HepG2 (cell line): Measurements from ENCODE around the gene GPR183. TPM values are rescaled to one million over a fixed set of nuclear protein-coding genes. Genes with fewer than 3 reads are reported as not detected.

Source experiments
- ATAC-seq: fragments of 200-7000 bp; cut with Tn5 transposase; 3 replicates; pipeline ENCODE4 v1.9.1; 2020; ENCODE audit warnings: mild to moderate bottlenecking, moderate library complexity
- BruUV-seq: library from RNA; stranded (reverse); fragments of 400-500 nt; replicated peaks from 2 replicates; lab custom pipeline; 2021; lab: Mats Ljungman, UMichigan
- CTCF ChIA-PET: fragments of 300-600 bp; formaldehyde crosslinking; extraction: SDS; loops from one replicate; lab custom pipeline; 2021; ENCODE audit warnings: low total read pairs, inconsistent platforms, low intra/inter-chr PET ratio; lab: Yijun Ruan, JAX
- POLR2A ChIA-PET: fragments of 350-600 bp; sonication (Branson Sonifier 250); formaldehyde crosslinking; loops from one replicate; lab custom pipeline; 2020; ENCODE audit warnings: antibody characterized with exemption, inconsistent platforms; lab: Yijun Ruan, JAX
- DNase-seq: peaks from one replicate; pipeline ENCODE4 v3.0.0-alpha.2; 2015; ENCODE audit warnings: low spot score
- FAIRE-seq: peaks from 3 replicates; lab custom pipeline; 2011; peaks lifted over from hg19 to GRCh38; lab: Jason Lieb, UNC
- H2AFZ ChIP-seq: one replicate; pipeline ENCODE4 v1.6.1; 2011; ENCODE audit warnings: low read length, inconsistent platforms
- H3K27ac ChIP-seq: fragments of 300-600 bp; 3 replicates; pipeline ENCODE4 v1.8.0; 2011; ENCODE audit warnings: mixed run types, mild to moderate bottlenecking, mixed read lengths, low read length, inconsistent platforms; ENCODE audit not compliant: insufficient read depth; ENCODE audit errors: extremely low read length
- H3K27me3 ChIP-seq, 2 experiments: fragments of 200-600 bp in 1 of 2; 2 replicates in 1 of 2; 3 replicates in 1 of 2; pipeline versions ENCODE4 v1.6.0 to v1.8.0; 2011; ENCODE audit warnings: low read length in 2 of 2, mild to moderate bottlenecking in 2 of 2, moderate library complexity in 2 of 2, inconsistent platforms in 1 of 2; ENCODE audit not compliant: insufficient read depth in 2 of 2, control insufficient read depth in 1 of 2
- H3K36me3 ChIP-seq, 2 experiments: fragments of 200-600 bp in 1 of 2; replicated peaks in 1 of 2; 2 replicates in 1 of 2; 3 replicates in 1 of 2; pipeline versions ENCODE4 v1.5.1 to v1.8.0; 2011; ENCODE audit warnings: low read length in 2 of 2, inconsistent platforms in 1 of 2; ENCODE audit not compliant: insufficient read depth in 2 of 2, control insufficient read depth in 1 of 2
- H3K4me1 ChIP-seq: 2 replicates; pipeline ENCODE4 v1.5.1; 2012; ENCODE audit warnings: low read length, inconsistent platforms; ENCODE audit not compliant: insufficient read depth
- H3K4me2 ChIP-seq: 2 replicates; pipeline ENCODE4 v1.6.0; 2011; ENCODE audit warnings: low read depth, low read length, inconsistent platforms
- H3K4me3 ChIP-seq, 3 experiments: fragments of 200-600 bp in 1 of 3; sonication (generic), shearing (Covaris generic) in 1 of 3; replicated peaks in 1 of 3; 2 replicates each; pipeline ENCODE4 v1.5.1; 2011 to 2016; ENCODE audit warnings: low read length in 3 of 3, inconsistent platforms in 2 of 3, low read depth in 2 of 3, mild to moderate bottlenecking in 2 of 3, control low read depth in 1 of 3, mixed read lengths in 1 of 3; ENCODE audit not compliant: insufficient read depth in 1 of 3
- H3K79me2 ChIP-seq: one replicate; pipeline ENCODE4 v1.6.1; 2011; ENCODE audit warnings: low read length, inconsistent platforms; ENCODE audit not compliant: insufficient read depth
- H3K9ac ChIP-seq: 2 replicates; pipeline ENCODE4 v1.6.0; 2011; ENCODE audit warnings: mild to moderate bottlenecking, low read depth, low read length, inconsistent platforms; ENCODE audit not compliant: insufficient read depth
- H3K9me3 ChIP-seq: 2 replicates; pipeline ENCODE4 v1.5.1; 2012; ENCODE audit warnings: mild to moderate bottlenecking, low read length
- H4K20me1 ChIP-seq: 2 replicates; pipeline ENCODE4 v1.6.0; 2011; ENCODE audit warnings: inconsistent platforms, mild to moderate bottlenecking, low read length, moderate library complexity; ENCODE audit not compliant: insufficient read depth
- CBFB ChIP-seq: sonication (generic); formaldehyde crosslinking; IDR thresholded peaks from 2 replicates; pipeline ENCODE4 v1.4.0; 2020; ENCODE audit warnings: missing genetic modification reagents
- HOMEZ ChIP-seq: IDR thresholded peaks from 2 replicates; pipeline ENCODE4 v1.6.1; 2016; ENCODE audit warnings: low read depth
- KDM6A ChIP-seq: IDR thresholded peaks from 2 replicates; pipeline ENCODE4 v1.6.1; 2016; ENCODE audit warnings: low read depth
- KLF15 ChIP-seq: sonication (generic); formaldehyde crosslinking; IDR thresholded peaks from 2 replicates; pipeline ENCODE4 v1.8.1; 2023; ENCODE audit warnings: borderline replicate concordance, mild to moderate bottlenecking, inconsistent platforms, missing genetic modification reagents, mixed read lengths
- MATR3 ChIP-seq: sonication (generic); formaldehyde crosslinking; IDR thresholded peaks from 2 replicates; pipeline ENCODE4 v1.4.0; 2020; ENCODE audit warnings: missing genetic modification reagents
- NR3C1 ChIP-seq: sonication (generic); formaldehyde crosslinking; IDR thresholded peaks from 2 replicates; pipeline ENCODE4 v1.4.0; 2020; ENCODE audit warnings: missing genetic modification reagents
- PHF21A ChIP-seq: sonication (generic); formaldehyde crosslinking; IDR thresholded peaks from 2 replicates; pipeline ENCODE4 v1.5.0; 2020; ENCODE audit warnings: mild to moderate bottlenecking, missing genetic modification reagents
- PPARG ChIP-seq: conservative IDR thresholded peaks from 2 replicates; pipeline ENCODE4 v1.6.1; 2016; ENCODE audit warnings: missing biosample characterization, missing genetic modification reagents
- RXRA ChIP-seq: sonication (generic); formaldehyde crosslinking; IDR thresholded peaks from 2 replicates; pipeline ENCODE4 v1.5.1; 2020; ENCODE audit warnings: missing genetic modification reagents
- ZNF101 ChIP-seq: sonication (generic); formaldehyde crosslinking; IDR thresholded peaks from 2 replicates; pipeline ENCODE4 v1.4.0; 2020; ENCODE audit warnings: mild to moderate bottlenecking, low read depth, missing genetic modification reagents, borderline replicate concordance
- ZNF136 ChIP-seq: sonication (generic); formaldehyde crosslinking; IDR thresholded peaks from 2 replicates; pipeline ENCODE4 v1.8.1; 2022; ENCODE audit warnings: low read depth, mild to moderate bottlenecking, moderate library complexity, missing genetic modification reagents
- ZNF24 ChIP-seq: fragments of 450-650 bp; IDR thresholded peaks from 2 replicates; pipeline ENCODE4 v1.6.1; 2017; ENCODE audit warnings: antibody characterized with exemption, mild to moderate bottlenecking
- ZNF556 ChIP-seq: sonication (generic); formaldehyde crosslinking; IDR thresholded peaks from 2 replicates; pipeline ENCODE4 v1.4.0; 2020; ENCODE audit warnings: mild to moderate bottlenecking, missing genetic modification reagents, borderline replicate concordance
- ZNF564 ChIP-seq: sonication (generic); formaldehyde crosslinking; IDR thresholded peaks from 2 replicates; pipeline ENCODE4 v1.8.1; 2023; ENCODE audit warnings: mild to moderate bottlenecking, missing genetic modification reagents
- ZNF891 ChIP-seq: sonication (generic); formaldehyde crosslinking; IDR thresholded peaks from 2 replicates; pipeline ENCODE4 v1.5.0; 2020; ENCODE audit warnings: mild to moderate bottlenecking, missing genetic modification reagents
- WGBS: methylation state at CpG from one replicate; pipeline ENCODE4 v1.1.6; 2017; ENCODE audit warnings: low lambda C conversion rate; 5-methylcytosine and 5-hydroxymethylcytosine counted together
- in situ Hi-C: cut with HindIII; loops from 2 replicates; pipeline ENCODE4 v1.10.0; 2017; ENCODE audit warnings: low pct_unique_long_range_greater_than_20kb; ENCODE audit not compliant: extremely low pct_ligation_motif_present
- intact Hi-C: fragments of 100-400 bp; cut with micrococcal nuclease; formaldehyde crosslinking; loops from one replicate; pipeline ENCODE4 v1.10.0; 2022; ENCODE audit not compliant: unreplicated experiment
- polyA plus RNA-seq, 8 experiments: library from polyadenylated mRNA; depleted of rRNA in 3 of 8; stranded (reverse) in 7 of 8; unstranded in 1 of 8; fragments of >200 nt; fragmentation: Illumina TruSeq in 4 of 8; extraction: Trizol in 4 of 8; gene quantifications; 2 replicates each; pipeline versions ENCODE4 v1.2.1 to v1.2.3, GENCODE V29; 2011 to 2016; ENCODE audit warnings: low read depth in 4 of 8, missing spikeins in 1 of 8, mixed read lengths in 1 of 8; ENCODE audit not compliant: insufficient read depth in 1 of 8
- total RNA-seq, 5 experiments: library from RNA; depleted of rRNA; stranded (reverse); fragments of >200 nt; fragmentation: Illumina TruSeq; extraction: Trizol; gene quantifications; 2 replicates each; pipeline ENCODE4 v1.2.3, GENCODE V29; 2016; ENCODE audit warnings: low read depth in 1 of 5
- TF ChIP-seq, protein P1 (sequence below): IDR thresholded peaks from 2 replicates; pipeline ENCODE4 v1.6.1; 2016; ENCODE audit warnings: mild to moderate bottlenecking

The GPR183 gene
- total and polyA plus RNA-seq, 2 of the 13 experiments (the other 11 are each of a cell fraction or from before 2014, with no cell fraction given), result not detected

DNA sequence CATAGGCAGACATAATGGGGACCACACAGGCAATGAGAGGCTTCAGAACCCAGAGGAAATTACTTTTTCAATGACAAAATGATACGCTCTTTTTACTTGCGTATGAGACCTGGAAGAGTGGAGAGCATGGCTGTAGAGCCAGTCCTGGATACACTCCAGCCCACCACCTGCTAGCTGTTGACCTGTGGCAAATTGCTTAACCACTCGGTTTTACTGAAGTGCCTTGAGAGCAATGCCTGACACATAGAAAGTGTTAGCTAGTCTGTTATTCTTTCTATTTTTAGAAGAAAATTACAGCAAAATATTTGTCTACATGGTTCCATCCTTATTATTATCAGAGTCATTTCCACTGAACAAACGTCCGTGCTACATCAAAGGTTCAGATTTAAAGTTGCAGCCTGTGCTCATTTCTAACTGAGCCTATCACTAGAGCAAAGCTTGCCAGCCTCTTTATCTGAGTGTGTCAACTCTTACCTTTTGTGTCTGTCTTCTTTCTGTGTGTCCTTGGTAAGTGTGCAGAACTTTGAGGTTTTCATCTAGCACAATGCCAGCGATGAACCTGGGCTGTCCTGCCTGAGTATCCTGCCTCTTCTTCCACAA is 9.6 kb upstream of the GPR183 start (continued):
- TF ChIP-seq MATR3 (CRISPR knock-in tag), result no peak

DNA sequence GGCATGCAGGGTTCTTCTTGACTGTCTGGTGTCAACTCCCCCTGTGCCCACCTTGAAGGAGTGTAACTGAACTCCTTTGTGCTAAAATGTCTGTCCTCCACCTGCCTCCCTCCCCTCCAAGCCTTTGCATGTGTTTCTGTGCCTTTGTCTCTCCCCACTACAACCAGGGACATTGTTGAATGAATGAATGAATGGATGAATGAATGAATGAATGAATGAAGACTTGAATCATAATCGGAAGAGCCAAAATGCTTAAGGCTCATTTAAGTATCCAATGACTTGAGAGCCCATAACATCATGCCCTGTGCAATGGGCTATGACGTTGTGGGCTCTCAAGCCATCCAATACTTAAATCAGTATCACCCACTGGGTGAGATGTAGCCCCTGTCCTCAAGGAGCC is 9.0 kb upstream of the GPR183 start:
- Histone ChIP-seq H3K9me3 (no peaks in the 10 kb centered on the region), H3K9ac (no peak overlapping the region), H3K36me3 (peaks cover 0 to 21% of the 10 kb centered on the region in 2 experiments; a peak in 4 of 5 replicates), H2AFZ (no peak overlapping the region), H3K4me1 (no peaks in the 10 kb centered on the region), H3K4me2 (no peak overlapping the region), H4K20me1 (no peaks in the 10 kb centered on the region), H3K27me3 (no peaks in the 10 kb centered on the region), H3K4me3 (no peak overlapping the region), H3K27ac (no peak overlapping the region), H3K79me2 (no peaks in the 10 kb centered on the region)
- BruUV-seq, result no TSS peak
- CTCF ChIA-PET, result no interaction called here
- FAIRE-seq (no peak), ATAC-seq (no peak), DNase-seq (no peak)
- in situ Hi-C loops (no loop called here), intact Hi-C loops (no loop called here)
- POLR2A ChIA-PET, result no interaction called here
- TF ChIP-seq ZNF24 (0 out of 2 replicates have a peak, but pooled peaks have one; percentile 32), ZNF564 (CRISPR knock-in tag) (no peak), RXRA (CRISPR knock-in tag) (no peak)
- 100% methylated on average over 2 of the region's 2 CpGs for WGBS

- no peak for DNase-seq
- in situ Hi-C loops (no loop called here), intact Hi-C loops (no loop called here)
- Histone ChIP-seq H2AFZ (no peak overlapping the region), H3K79me2 (no peaks in the 10 kb centered on the region), H3K36me3 (peaks cover 0 to 21% of the 10 kb centered on the region in 2 experiments; a peak in 4 of 5 replicates), H3K9ac (no peak overlapping the region), H3K4me1 (no peaks in the 10 kb centered on the region), H3K4me3 (no peak overlapping the region), H4K20me1 (no peaks in the 10 kb centered on the region), H3K27me3 (no peaks in the 10 kb centered on the region), H3K9me3 (no peaks in the 10 kb centered on the region), H3K4me2 (no peak overlapping the region), H3K27ac (no peak overlapping the region)
- no peak for ATAC-seq
- CTCF ChIA-PET, result no interaction called here
- WGBS, result 98% methylated on average over 6 of the region's 6 CpGs
- FAIRE-seq, result no peak
- BruUV-seq, result no TSS peak
- POLR2A ChIA-PET, result no interaction called here
- TF ChIP-seq KLF15 (CRISPR knock-in tag) (no peak), ZNF101 (CRISPR knock-in tag) (no peak), ZNF891 (CRISPR knock-in tag) (no peak), ZNF556 (CRISPR knock-in tag) (no peak), KDM6A (CRISPR knock-in tag) (no peak), NR3C1 (CRISPR knock-in tag) (no peak), ZNF136 (CRISPR knock-in tag) (no peak), CBFB (CRISPR knock-in tag) (no peak), PHF21A (no peak), PPARG (CRISPR knock-in tag) (no peak), HOMEZ (CRISPR knock-in tag) (no peak)
- TF ChIP-seq, protein P1, sequence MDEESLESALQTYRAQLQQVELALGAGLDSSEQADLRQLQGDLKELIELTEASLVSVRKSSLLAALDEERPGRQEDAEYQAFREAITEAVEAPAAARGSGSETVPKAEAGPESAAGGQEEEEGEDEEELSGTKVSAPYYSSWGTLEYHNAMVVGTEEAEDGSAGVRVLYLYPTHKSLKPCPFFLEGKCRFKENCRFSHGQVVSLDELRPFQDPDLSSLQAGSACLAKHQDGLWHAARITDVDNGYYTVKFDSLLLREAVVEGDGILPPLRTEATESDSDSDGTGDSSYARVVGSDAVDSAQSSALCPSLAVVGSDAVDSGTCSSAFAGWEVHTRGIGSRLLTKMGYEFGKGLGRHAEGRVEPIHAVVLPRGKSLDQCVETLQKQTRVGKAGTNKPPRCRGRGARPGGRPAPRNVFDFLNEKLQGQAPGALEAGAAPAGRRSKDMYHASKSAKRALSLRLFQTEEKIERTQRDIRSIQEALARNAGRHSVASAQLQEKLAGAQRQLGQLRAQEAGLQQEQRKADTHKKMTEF (CRISPR knock-in tag), result no peak
Observed at GRCh38 chr13:99315186-99315585, 8.0 kb upstream of the GPR183 start.
